K562 (cell line): Measurements from ENCODE around the gene HSP90AA1. TPM values are rescaled to one million over a fixed set of nuclear protein-coding genes. Genes with fewer than 3 reads are reported as not detected.

ENCODE experiments used
- ESRRB ChIP-seq: fragments of 250-450 bp; sonication (Bioruptor Pico); IDR thresholded peaks from 2 replicates; pipeline ENCODE4 v1.5.0; 2020; ENCODE audit warnings: mild to moderate bottlenecking, moderate library complexity, borderline replicate concordance
- ETV1 ChIP-seq: fragments of 450-650 bp; conservative IDR thresholded peaks from 2 replicates; pipeline ENCODE4 v1.6.1; 2016; ENCODE audit warnings: missing genetic modification characterization, control low read depth, low read depth, missing compliant biosample characterization
- HDAC1 ChIP-seq, 2 experiments: fragments of 450-650 bp; IDR thresholded peaks; 2 replicates each; pipeline ENCODE4 v1.6.1; 2016 to 2017; ENCODE audit warnings: inconsistent platforms in 1 of 2, mild to moderate bottlenecking in 1 of 2, moderate library complexity in 1 of 2
- NONO ChIP-seq, 2 experiments: fragments of 200-400 bp in 1 of 2; fragments of 450-650 bp in 1 of 2; formaldehyde crosslinking in 1 of 2; IDR thresholded peaks; 2 replicates each; pipeline ENCODE4 v1.6.1; 2017; ENCODE audit warnings: low read depth in 2 of 2, mild to moderate bottlenecking in 2 of 2, moderate library complexity in 2 of 2, low read length in 1 of 2
- RBM22 ChIP-seq: fragments of 200-400 bp; formaldehyde crosslinking; IDR thresholded peaks from 2 replicates; pipeline ENCODE4 v1.6.1; 2018; ENCODE audit warnings: low read length, low read depth; ENCODE audit not compliant: poor library complexity, severe bottlenecking
- SAFB2 ChIP-seq: fragments of 200-400 bp; formaldehyde crosslinking; IDR thresholded peaks from 2 replicates; pipeline ENCODE4 v1.6.1; 2018; ENCODE audit warnings: borderline replicate concordance, low read length, low read depth, moderate library complexity; ENCODE audit not compliant: severe bottlenecking
- TEAD2 ChIP-seq: fragments of 450-650 bp; IDR thresholded peaks from 2 replicates; pipeline ENCODE4 v1.6.1; 2016; ENCODE audit warnings: missing genetic modification characterization, control low read depth, missing compliant biosample characterization
- WHSC1 ChIP-seq: IDR thresholded peaks from one replicate; pipeline ENCODE4 v1.6.1; 2012; ENCODE audit warnings: low read length, control low read depth, inconsistent platforms
- ZNF592 ChIP-seq: fragments of 450-650 bp; IDR thresholded peaks from 2 replicates; pipeline ENCODE4 v1.6.1; 2017; ENCODE audit warnings: antibody characterized with exemption, mild to moderate bottlenecking
- polyA plus RNA-seq, 8 experiments: library from polyadenylated mRNA; depleted of rRNA in 4 of 8; stranded (reverse) in 5 of 8; unstranded in 3 of 8; fragments of >200 nt; fragmentation: Nextera tagmentation in 2 of 8; fragmentation: Illumina TruSeq in 1 of 8; extraction: Ambion mirVana in 2 of 8; extraction: Trizol in 1 of 8; gene quantifications; 2 replicates each; pipeline versions ENCODE4 v1.2.1 to v1.2.3, GENCODE V29; 2011 to 2014; ENCODE audit warnings: inconsistent platforms in 1 of 8, missing spikeins in 1 of 8
- total RNA-seq, 7 experiments: library from RNA; depleted of rRNA in 6 of 7; stranded (reverse); fragments of >200 nt in 6 of 7; fragmentation: Illumina TruSeq in 2 of 7; extraction: Trizol in 2 of 7; gene quantifications; 2 replicates each; pipeline versions ENCODE4 v1.2.1 to v1.2.3, GENCODE V29; 2011 to 2021; ENCODE audit warnings: low replicate concordance in 1 of 7
- TF ChIP-seq, protein P1 (sequence below), 2 experiments: IDR thresholded peaks in 1 of 2; conservative IDR thresholded peaks in 1 of 2; 2 replicates each; pipeline ENCODE4 v1.6.1; 2016; ENCODE audit warnings: low read depth in 2 of 2, mild to moderate bottlenecking in 1 of 2, missing compliant biosample characterization in 1 of 2, missing genetic modification characterization in 1 of 2, moderate library complexity in 1 of 2

Gene HSP90AA1
- total and polyA plus RNA-seq, 9 of the 15 experiments (the other 6 are each of a cell fraction or from before 2014, with no cell fraction given), result 377 to 1,731 (median 879) TPM

- TF ChIP-seq ZNF592 (0 out of 2 replicates have a peak, but pooled peaks have one; percentile 23), NONO (IDR thresholded peaks at IDR 0.05; ENCODE audit: low read depth in 2 of 2, low read length in 1 of 2) (no peak), ESRRB (CRISPR knock-in tag) (no peak), SAFB2 (no peak), TEAD2 (no peak), HDAC1 (IDR thresholded peaks at IDR 0.05) (no peak), RBM22 (no peak), WHSC1 (no peak), ETV1 (no peak)
- TF ChIP-seq, protein P1, sequence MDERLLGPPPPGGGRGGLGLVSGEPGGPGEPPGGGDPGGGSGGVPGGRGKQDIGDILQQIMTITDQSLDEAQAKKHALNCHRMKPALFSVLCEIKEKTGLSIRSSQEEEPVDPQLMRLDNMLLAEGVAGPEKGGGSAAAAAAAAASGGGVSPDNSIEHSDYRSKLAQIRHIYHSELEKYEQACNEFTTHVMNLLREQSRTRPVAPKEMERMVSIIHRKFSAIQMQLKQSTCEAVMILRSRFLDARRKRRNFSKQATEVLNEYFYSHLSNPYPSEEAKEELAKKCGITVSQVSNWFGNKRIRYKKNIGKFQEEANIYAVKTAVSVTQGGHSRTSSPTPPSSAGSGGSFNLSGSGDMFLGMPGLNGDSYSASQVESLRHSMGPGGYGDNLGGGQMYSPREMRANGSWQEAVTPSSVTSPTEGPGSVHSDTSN (CRISPR knock-in tag; IDR thresholded peaks at IDR 0.05; ENCODE audit: low read depth), result no peak
- TF ChIP-seq, protein P1 (tag; conservative IDR thresholded peaks at IDR 0.05; ENCODE audit: low read depth), result no peak
Observed at GRCh38 chr14:102046337-102047278, 40.2 kb downstream of the HSP90AA1 start (continued).
